Right atrium auricular region (tissue), 2 donors: Measurements from ENCODE around the gene OSBPL8. TPM values are rescaled to one million over a fixed set of nuclear protein-coding genes. Genes with fewer than 3 reads are reported as not detected.

ENCODE experiments used
- DNase-seq: peaks from one replicate; pipeline ENCODE4 v3.0.0-alpha.2; 2019; ENCODE audit warnings: low spot score
- H3K27ac ChIP-seq, 2 donors: fragments of 200-600 bp; sonication (generic); 1 replicate in 1 of 2; 2 replicates in 1 of 2; pipeline ENCODE4 v1.5.1; 2016 to 2019
- H3K27me3 ChIP-seq, 2 donors: fragments of 200-600 bp; sonication (generic); one replicate each; pipeline versions ENCODE4 v1.5.1 to v1.6.0; 2017 to 2019
- H3K36me3 ChIP-seq: fragments of 200-600 bp; sonication (generic); one replicate; pipeline ENCODE4 v1.5.1; 2016
- H3K4me1 ChIP-seq, 2 donors: fragments of 200-600 bp; sonication (generic); one replicate each; pipeline versions ENCODE4 v1.5.1 to v1.6.0; 2017 to 2019
- H3K4me3 ChIP-seq, 2 donors: fragments of 200-600 bp; sonication (generic); 1 replicate in 1 of 2; 2 replicates in 1 of 2; pipeline ENCODE4 v1.5.1; 2017 to 2019; ENCODE audit warnings: mild to moderate bottlenecking in 1 of 2, moderate library complexity in 1 of 2
- H3K9me3 ChIP-seq, 2 donors: fragments of 200-600 bp; sonication (generic); one replicate each; pipeline ENCODE4 v1.5.1; 2019
- CTCF ChIP-seq, 2 donors: fragments of 200-600 bp; sonication (generic); IDR thresholded peaks; one replicate each; pipeline ENCODE4 v1.5.1; 2019; ENCODE audit warnings: antibody characterized with exemption in 2 of 2
- total RNA-seq, 2 donors: library from RNA; depleted of rRNA; stranded (reverse); fragments of >200 nt; gene quantifications; one replicate each; pipeline ENCODE4 v1.1.0, GENCODE V29; 2016

OSBPL8 gene
- total RNA-seq, 2 donors from 2014 or later = 19.7 to 23.7 TPM

GRCh38 chr12:76543813-76544347 lies 15.7 kb downstream of the OSBPL8 start:
- no peaks in the 10 kb centered on the region for H3K27me3 ChIP-seq
- no peak for DNase-seq
- H3K4me3 ChIP-seq = no peak overlapping the region
- H3K9me3 ChIP-seq = no peaks in the 10 kb centered on the region
- H3K36me3 ChIP-seq = no peaks in the 10 kb centered on the region
- no peak overlapping the region for H3K27ac ChIP-seq
- H3K4me1 ChIP-seq = peaks cover 0 to 29% of the 10 kb centered on the region in 2 donors
- no peak for TF ChIP-seq CTCF (IDR thresholded peaks at IDR 0.05)

DNA sequence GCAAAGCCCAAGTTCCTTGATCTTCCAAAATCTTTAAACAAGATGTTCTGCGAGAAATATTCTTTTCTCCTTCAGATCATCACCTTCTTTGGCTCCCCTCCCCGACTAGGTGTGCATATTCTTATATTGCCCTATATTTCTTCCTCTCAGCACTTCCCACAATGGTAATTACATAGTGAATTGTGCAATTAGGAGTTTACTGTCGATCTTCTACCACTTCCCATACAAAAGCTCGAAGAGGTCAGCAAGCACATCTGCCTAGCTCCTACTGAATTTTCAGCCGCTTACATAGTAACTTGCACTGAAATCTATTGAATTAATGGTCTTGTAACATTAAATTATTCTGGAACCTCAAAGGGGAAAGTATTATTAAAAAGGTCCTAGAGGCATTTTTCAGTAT lies 16.7 kb downstream of the OSBPL8 start:
- no peaks in the 10 kb centered on the region for H3K27me3 ChIP-seq
- no peak overlapping the region for H3K27ac ChIP-seq
- H3K4me1 ChIP-seq = peaks cover 0 to 21% of the 10 kb centered on the region in 2 donors
- no peak overlapping the region for H3K4me3 ChIP-seq
- H3K36me3 ChIP-seq = no peaks in the 10 kb centered on the region
- H3K9me3 ChIP-seq = no peaks in the 10 kb centered on the region
- no peak for TF ChIP-seq CTCF (IDR thresholded peaks at IDR 0.05)
- no peak for DNase-seq

DNA sequence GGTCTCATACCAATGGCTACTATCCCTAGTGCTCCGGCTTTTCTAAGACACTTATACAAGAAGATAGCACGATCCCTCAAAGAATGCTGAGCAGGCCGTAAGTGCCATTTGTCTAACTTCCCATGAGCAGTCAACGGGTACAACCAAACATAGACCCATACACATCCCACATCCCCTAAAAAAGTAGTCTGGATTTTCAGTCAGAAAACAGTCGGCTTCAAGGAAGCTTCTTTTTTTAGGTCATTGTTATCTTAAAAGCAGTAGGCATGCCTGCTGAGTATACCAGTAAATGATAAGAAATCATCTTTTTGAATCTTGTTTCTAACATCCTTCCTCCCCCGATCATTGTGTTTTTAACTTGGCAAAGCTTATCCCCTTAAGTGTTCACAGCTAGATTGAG lies 19.8 kb downstream of the OSBPL8 start:
- Histone ChIP-seq H3K4me3 (no peak overlapping the region), H3K9me3 (no peaks in the 10 kb centered on the region), H3K36me3 (no peaks in the 10 kb centered on the region), H3K4me1 (peaks cover 0 to 8% of the 10 kb centered on the region in 2 donors), H3K27ac (no peak overlapping the region), H3K27me3 (no peaks in the 10 kb centered on the region)
- no peak for TF ChIP-seq CTCF (IDR thresholded peaks at IDR 0.05)
- DNase-seq = no peak

DNA sequence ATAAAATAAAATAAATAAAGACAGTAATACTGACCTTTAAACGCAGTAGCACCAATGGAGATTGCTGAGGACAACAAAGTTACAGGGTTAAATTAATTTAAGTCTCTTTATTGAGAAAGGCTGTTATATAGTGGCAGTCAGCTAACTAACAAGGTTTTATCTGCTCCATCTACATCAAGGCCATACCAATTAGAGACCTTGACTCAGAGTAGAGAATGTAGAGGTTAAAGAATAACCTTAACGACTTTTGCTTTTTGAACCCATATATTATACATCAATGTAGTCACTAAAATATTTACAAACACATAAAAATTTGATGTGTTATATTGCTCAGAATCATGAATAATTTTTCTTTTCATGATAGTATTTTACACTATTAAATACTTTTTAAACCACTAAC lies 21.6 kb downstream of the OSBPL8 start:
- Histone ChIP-seq H3K36me3 (no peaks in the 10 kb centered on the region), H3K27me3 (no peaks in the 10 kb centered on the region), H3K9me3 (no peaks in the 10 kb centered on the region), H3K4me3 (no peak overlapping the region), H3K4me1 (peaks cover 0 to 8% of the 10 kb centered on the region in 2 donors), H3K27ac (no peak overlapping the region)
- TF ChIP-seq CTCF (IDR thresholded peaks at IDR 0.05) = no peak
- no peak for DNase-seq

DNA sequence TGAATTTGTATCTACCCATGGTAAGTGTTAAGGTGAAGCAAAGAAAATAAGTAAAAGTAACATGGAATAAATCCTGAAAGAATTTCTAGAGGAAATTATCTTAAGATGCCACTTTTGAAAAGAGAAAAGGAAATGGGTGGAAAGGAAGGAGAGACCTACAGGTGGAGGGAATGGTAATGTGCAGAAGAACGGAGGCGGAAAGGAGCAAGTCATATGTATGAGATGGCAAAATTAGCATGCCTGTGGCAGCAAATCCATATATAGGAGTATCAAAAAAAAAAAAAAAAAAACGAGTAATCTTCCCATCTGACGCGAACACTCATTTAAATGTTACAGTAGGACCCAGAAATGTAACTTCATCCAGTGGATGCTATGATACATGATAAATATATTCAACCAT lies 23.0 kb downstream of the OSBPL8 start:
- Histone ChIP-seq H3K27ac (no peak overlapping the region), H3K9me3 (no peaks in the 10 kb centered on the region), H3K4me3 (no peak overlapping the region), H3K36me3 (no peaks in the 10 kb centered on the region), H3K27me3 (no peaks in the 10 kb centered on the region), H3K4me1 (peaks cover 0 to 8% of the 10 kb centered on the region in 2 donors)
- no peak for TF ChIP-seq CTCF (IDR thresholded peaks at IDR 0.05)
- no peak for DNase-seq

- no peaks in the 10 kb centered on the region for H3K9me3 ChIP-seq
- no peak for TF ChIP-seq CTCF (IDR thresholded peaks at IDR 0.05)
- no peaks in the 10 kb centered on the region for H3K27me3 ChIP-seq
- DNase-seq = no peak
- H3K4me3 ChIP-seq = no peak overlapping the region
- no peak overlapping the region for H3K27ac ChIP-seq
- H3K4me1 ChIP-seq = peaks cover 0 to 8% of the 10 kb centered on the region in 2 donors
- no peaks in the 10 kb centered on the region for H3K36me3 ChIP-seq
Measured at GRCh38 chr12:76535170-76535569, 24.4 kb downstream of the OSBPL8 start.
